Measurements from ENCODE around the gene ZNF792.
"Not testable (repeated sequence)": the region's sequence is repeated elsewhere in the genome, so short reads cannot be mapped to it uniquely, and the experiment has no call there.

ZNF792 gene

DNA sequence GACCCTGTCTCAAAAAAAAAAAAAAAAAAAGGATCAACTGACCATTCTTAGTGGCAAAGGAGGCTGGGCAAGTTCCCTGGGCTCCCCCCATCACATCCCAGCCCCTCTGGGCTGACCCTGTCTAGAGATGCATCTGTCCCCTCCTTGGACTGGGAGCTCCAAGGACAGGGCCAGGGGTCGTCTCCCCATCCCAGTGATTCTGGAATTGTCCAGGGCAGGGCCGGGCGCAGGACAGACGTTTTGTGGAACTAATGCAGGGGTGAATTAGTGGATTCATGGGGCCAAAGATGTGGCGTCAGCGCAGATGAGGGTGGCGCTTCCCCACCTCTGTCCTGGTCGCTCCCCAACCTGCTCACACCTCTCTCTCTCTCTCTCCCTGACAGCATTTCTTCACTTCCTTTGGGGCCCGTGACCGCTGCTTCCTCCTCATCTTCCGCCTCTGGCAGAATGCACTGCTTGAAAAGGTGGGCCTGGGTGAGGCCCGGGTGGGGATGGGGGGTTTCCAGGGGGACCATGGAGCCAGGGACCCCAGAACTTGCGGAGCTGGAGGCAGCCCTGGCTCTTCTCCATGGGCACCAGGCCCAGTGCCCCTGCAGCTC lies 47.2 kb upstream of the ZNF792 start:
- H3K14ac ChIP-seq (ENCODE audit: low read length): no peak overlapping the region
- H3K4me2 ChIP-seq (ENCODE audit: low read length): no peak overlapping the region
- H2BK12ac ChIP-seq (ENCODE audit: low read length): no peak overlapping the region
- no peak overlapping the region for H2BK5ac ChIP-seq (ENCODE audit: low read depth, low read length, poor library complexity)
- H3K18ac ChIP-seq (ENCODE audit: low read length): no peak overlapping the region
- no peak overlapping the region for H3K4me3 ChIP-seq (ENCODE audit: low read depth, low read length)
- no peak overlapping the region for H4K91ac ChIP-seq (ENCODE audit: low read depth, low read length)
- no peak for DNase-seq
- H3K27ac ChIP-seq (ENCODE audit: low read depth, low read length): no peak overlapping the region
- no peaks in the 10 kb centered on the region for H3K79me2 ChIP-seq (ENCODE audit: control insufficient read depth, insufficient read depth, low read length, poor library complexity)
- H2AFZ ChIP-seq (ENCODE audit: insufficient read depth, low read length, poor library complexity): no peak overlapping the region
- H2BK120ac ChIP-seq (ENCODE audit: insufficient read depth, low read length, poor library complexity): no peak overlapping the region
- H3K4ac ChIP-seq (ENCODE audit: low read depth, low read length): no peak overlapping the region
- H3K9me3 ChIP-seq (ENCODE audit: insufficient read depth, low read depth, low read length): peaks cover 4% of the 10 kb centered on the region
- H4K8ac ChIP-seq (ENCODE audit: low read depth, low read length): no peak overlapping the region
- no peaks in the 10 kb centered on the region for H3K79me1 ChIP-seq (ENCODE audit: low read length)
- no peaks in the 10 kb centered on the region for H3K4me1 ChIP-seq (ENCODE audit: control insufficient read depth in 1 of 2, insufficient read depth in 2 of 2, low read length in 2 of 2)
- H2AK5ac ChIP-seq (ENCODE audit: low read length): no peak overlapping the region
- no peaks in the 10 kb centered on the region for H3K27me3 ChIP-seq (ENCODE audit: insufficient read depth, low read length)
- no peak overlapping the region for H4K12ac ChIP-seq (ENCODE audit: low read depth, low read length)
- no peak overlapping the region for H3K23ac ChIP-seq (ENCODE audit: low read length)
- no peak overlapping the region for H3K9ac ChIP-seq (ENCODE audit: low read length)
- WGBS (ENCODE audit: extremely low coverage, insufficient coverage, insufficient read length): no CpG with 5 or more reads among the region's 13 CpGs
- peaks cover 62 to 68% of the 10 kb centered on the region in 2 experiments for H3K36me3 ChIP-seq (ENCODE audit: control insufficient read depth in 1 of 2, insufficient read depth in 2 of 2, low read length in 2 of 2)

GRCh38 chr19:35009424-35010415 lies 45.7 kb upstream of the ZNF792 start:
- no peak overlapping the region for H3K18ac ChIP-seq (ENCODE audit: low read length)
- H3K23ac ChIP-seq (ENCODE audit: low read length): no peak overlapping the region
- no peak overlapping the region for H3K4me3 ChIP-seq (ENCODE audit: low read depth, low read length)
- no peak overlapping the region for H3K14ac ChIP-seq (ENCODE audit: low read length)
- no peak overlapping the region for H2BK12ac ChIP-seq (ENCODE audit: low read length)
- H4K91ac ChIP-seq (ENCODE audit: low read depth, low read length): no peak overlapping the region
- no CpG with 5 or more reads among the region's 36 CpGs for WGBS (ENCODE audit: extremely low coverage, insufficient coverage, insufficient read length)
- no peak overlapping the region for H2AFZ ChIP-seq (ENCODE audit: insufficient read depth, low read length, poor library complexity)
- no peak overlapping the region for H2AK5ac ChIP-seq (ENCODE audit: low read length)
- peak in 1 of 2 donors; percentile 34 for DNase-seq
- no peaks in the 10 kb centered on the region for H3K79me2 ChIP-seq (ENCODE audit: control insufficient read depth, insufficient read depth, low read length, poor library complexity)
- no peak overlapping the region for H3K27ac ChIP-seq (ENCODE audit: low read depth, low read length)
- no peaks in the 10 kb centered on the region for H3K79me1 ChIP-seq (ENCODE audit: low read length)
- H3K4ac ChIP-seq (ENCODE audit: low read depth, low read length): no peak overlapping the region
- H3K27me3 ChIP-seq (ENCODE audit: insufficient read depth, low read length): no peaks in the 10 kb centered on the region
- H4K12ac ChIP-seq (ENCODE audit: low read depth, low read length): no peak overlapping the region
- peaks cover 58 to 66% of the 10 kb centered on the region in 2 experiments for H3K36me3 ChIP-seq (ENCODE audit: control insufficient read depth in 1 of 2, insufficient read depth in 2 of 2, low read length in 2 of 2)
- no peaks in the 10 kb centered on the region for H3K4me1 ChIP-seq (ENCODE audit: control insufficient read depth in 1 of 2, insufficient read depth in 2 of 2, low read length in 2 of 2)
- no peak overlapping the region for H3K9ac ChIP-seq (ENCODE audit: low read length)
- no peak overlapping the region for H4K8ac ChIP-seq (ENCODE audit: low read depth, low read length)
- H2BK5ac ChIP-seq (ENCODE audit: low read depth, low read length, poor library complexity): no peak overlapping the region
- H3K4me2 ChIP-seq (ENCODE audit: low read length): no peak overlapping the region
- no peak overlapping the region for H2BK120ac ChIP-seq (ENCODE audit: insufficient read depth, low read length, poor library complexity)
- H3K9me3 ChIP-seq (ENCODE audit: insufficient read depth, low read depth, low read length): peaks cover 1% of the 10 kb centered on the region

DNA sequence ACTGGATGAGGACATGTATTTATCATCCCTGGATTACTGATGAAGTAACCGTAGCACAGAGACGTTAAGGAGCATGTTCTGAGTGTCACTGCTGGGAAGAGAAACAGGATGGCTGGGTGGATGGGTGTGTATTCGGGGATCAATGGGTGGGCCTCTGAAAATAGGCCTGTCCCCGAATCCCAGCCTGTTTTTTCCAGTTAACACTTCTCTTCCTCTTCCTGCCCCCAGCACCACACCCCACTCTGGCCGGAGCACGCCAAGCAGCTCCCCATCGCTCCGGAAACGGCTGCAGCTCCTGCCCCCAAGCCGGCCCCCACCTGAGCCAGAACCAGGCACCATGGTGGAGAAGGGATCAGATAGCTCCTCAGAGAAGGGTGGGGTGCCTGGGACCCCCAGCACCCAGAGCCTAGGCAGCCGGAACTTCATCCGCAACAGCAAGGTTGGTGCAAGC lies 44.9 kb upstream of the ZNF792 start:
- Histone ChIP-seq H3K4ac (ENCODE audit: low read depth, low read length) (no peak overlapping the region), H2AK5ac (ENCODE audit: low read length) (no peak overlapping the region), H4K12ac (ENCODE audit: low read depth, low read length) (no peak overlapping the region), H3K79me1 (ENCODE audit: low read length) (no peaks in the 10 kb centered on the region), H4K91ac (ENCODE audit: low read depth, low read length) (no peak overlapping the region), H4K8ac (ENCODE audit: low read depth, low read length) (no peak overlapping the region), H3K23ac (ENCODE audit: low read length) (no peak overlapping the region), H3K36me3 (ENCODE audit: control insufficient read depth in 1 of 2, insufficient read depth in 2 of 2, low read length in 2 of 2) (peaks cover 58 to 60% of the 10 kb centered on the region in 2 experiments), H3K4me3 (ENCODE audit: low read depth, low read length) (no peak overlapping the region), H3K79me2 (ENCODE audit: control insufficient read depth, insufficient read depth, low read length, poor library complexity) (no peaks in the 10 kb centered on the region), H3K27me3 (ENCODE audit: insufficient read depth, low read length) (no peaks in the 10 kb centered on the region), H3K14ac (ENCODE audit: low read length) (no peak overlapping the region), H3K4me2 (ENCODE audit: low read length) (no peak overlapping the region), H3K18ac (ENCODE audit: low read length) (peak overlapping the region; percentile 6), H2BK120ac (ENCODE audit: insufficient read depth, low read length, poor library complexity) (no peak overlapping the region), H2BK5ac (ENCODE audit: low read depth, low read length, poor library complexity) (no peak overlapping the region), H3K9me3 (ENCODE audit: insufficient read depth, low read depth, low read length) (peaks cover 1% of the 10 kb centered on the region), H3K9ac (ENCODE audit: low read length) (no peak overlapping the region), H2BK12ac (ENCODE audit: low read length) (no peak overlapping the region), H2AFZ (ENCODE audit: insufficient read depth, low read length, poor library complexity) (no peak overlapping the region), H3K4me1 (ENCODE audit: control insufficient read depth in 1 of 2, insufficient read depth in 2 of 2, low read length in 2 of 2) (no peaks in the 10 kb centered on the region), H3K27ac (ENCODE audit: low read depth, low read length) (no peak overlapping the region)
- no peak for DNase-seq
- no CpG with 5 or more reads among the region's 12 CpGs for WGBS (ENCODE audit: extremely low coverage, insufficient coverage, insufficient read length)

DNA sequence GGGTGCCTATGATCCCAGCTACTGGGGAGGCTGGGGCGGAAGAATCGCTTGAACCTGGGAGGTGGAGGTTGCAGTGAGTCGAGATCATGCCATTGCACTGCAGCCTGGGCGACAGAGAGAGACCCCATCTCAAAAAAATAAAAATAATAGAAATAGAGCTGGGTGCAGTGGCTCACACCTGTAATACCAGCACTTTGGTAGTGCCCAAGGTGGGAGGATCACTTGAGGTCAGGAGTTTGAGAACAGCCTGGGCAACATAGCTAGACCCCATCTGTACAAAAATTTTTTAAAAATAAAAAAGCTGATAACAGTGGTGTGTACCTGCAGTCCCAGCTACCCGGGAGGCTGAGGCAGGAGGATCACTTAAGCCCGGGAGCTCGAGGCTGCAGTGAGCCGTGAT lies 43.4 kb upstream of the ZNF792 start:
- H2BK5ac ChIP-seq (ENCODE audit: low read depth, low read length, poor library complexity); H3K9me3 ChIP-seq (ENCODE audit: insufficient read depth, low read depth, low read length); H3K4ac ChIP-seq (ENCODE audit: low read depth, low read length); H3K79me2 ChIP-seq (ENCODE audit: control insufficient read depth, insufficient read depth, low read length, poor library complexity); H2BK12ac ChIP-seq (ENCODE audit: low read length); H3K4me2 ChIP-seq (ENCODE audit: low read length); H3K27ac ChIP-seq (ENCODE audit: low read depth, low read length); H3K9ac ChIP-seq (ENCODE audit: low read length); DNase-seq; H3K27me3 ChIP-seq (ENCODE audit: insufficient read depth, low read length); H4K91ac ChIP-seq (ENCODE audit: low read depth, low read length); H4K8ac ChIP-seq (ENCODE audit: low read depth, low read length); H3K23ac ChIP-seq (ENCODE audit: low read length); H3K79me1 ChIP-seq (ENCODE audit: low read length); H3K4me3 ChIP-seq (ENCODE audit: low read depth, low read length); H2BK120ac ChIP-seq (ENCODE audit: insufficient read depth, low read length, poor library complexity); H2AK5ac ChIP-seq (ENCODE audit: low read length); H2AFZ ChIP-seq (ENCODE audit: insufficient read depth, low read length, poor library complexity); H3K14ac ChIP-seq (ENCODE audit: low read length); H3K4me1 ChIP-seq (ENCODE audit: control insufficient read depth in 1 of 2, insufficient read depth in 2 of 2, low read length in 2 of 2); H3K18ac ChIP-seq (ENCODE audit: low read length); H4K12ac ChIP-seq (ENCODE audit: low read depth, low read length): not testable (repeated sequence)
- peaks cover 51 to 55% of the 10 kb centered on the region in 2 experiments for H3K36me3 ChIP-seq (ENCODE audit: control insufficient read depth in 1 of 2, insufficient read depth in 2 of 2, low read length in 2 of 2)
- no CpG with 5 or more reads among the region's 8 CpGs for WGBS (ENCODE audit: extremely low coverage, insufficient coverage, insufficient read length)

Measured in trophoblast cell (in vitro differentiated cells and primary cell).